Stimulated activated CD8-positive, alpha-beta memory T cell treated with anti-CD3 and anti-CD28 coated beads, Interleukin-2, amount 100 ng/mL, for 48 hours (primary cell): ENCODE data around the gene FAR2.
"Not testable (repeated sequence)": the region's sequence is repeated elsewhere in the genome, so short reads cannot be mapped to it uniquely, and the experiment has no call there.

Experiments used
- DNase-seq, 2 donors: peaks; one replicate each; pipeline ENCODE4 v3.0.0-alpha.2; 2020; ENCODE audit warnings: low read depth in 2 of 2

FAR2 gene

DNA sequence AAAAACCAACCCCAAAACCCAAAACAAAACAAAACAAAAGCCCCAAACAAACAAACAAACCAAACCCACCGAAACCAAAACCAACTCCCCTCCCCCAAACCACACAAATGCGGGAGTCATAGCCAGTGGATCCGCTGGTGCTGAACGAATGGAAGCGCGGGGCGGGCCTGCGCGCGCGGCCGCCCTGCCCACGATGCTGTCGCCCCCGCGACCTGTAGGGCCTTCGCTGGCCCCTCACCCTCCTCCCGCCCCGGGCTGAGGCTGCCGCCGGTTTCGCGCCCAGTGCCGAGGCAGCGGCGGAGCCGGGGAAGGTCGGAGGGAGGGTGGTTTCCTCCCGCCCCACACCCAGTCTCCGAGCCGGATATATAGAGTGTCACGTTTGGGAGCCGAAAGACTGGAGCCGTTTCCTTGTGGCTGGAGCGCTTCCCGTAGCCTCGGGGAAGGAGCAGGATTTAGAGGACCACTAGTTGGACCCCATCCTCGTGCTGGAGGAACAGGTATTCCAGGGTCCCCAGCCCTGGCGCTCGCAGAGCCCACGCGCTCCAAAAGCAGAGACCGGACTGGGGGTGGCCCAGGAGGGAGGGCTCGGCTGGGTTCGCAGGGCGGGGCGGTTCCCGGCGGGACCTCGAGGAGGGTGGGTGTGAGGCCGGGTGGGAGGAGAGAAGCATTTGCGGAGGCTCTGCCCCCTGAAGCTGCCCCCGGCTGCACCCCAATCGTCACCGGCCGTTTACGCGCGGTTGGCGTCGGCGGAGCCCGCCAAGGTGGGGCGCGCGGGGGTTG, at the start of gene FAR2:
Gene FAR2 (plus strand): TSS at position 368 of the 780 bp plus-strand sequence. CDS start 121,172 bp downstream, outside the sequence.
- DNase-seq: peak in 1 of 2 donors; percentile 37

- no peak for DNase-seq
These were observed 46.3 kb upstream of the FAR2 start for GRCh38 chr12:29102741-29103140.

GRCh38 chr12:29103539-29103974, 45.5 kb upstream of the FAR2 start:
- DNase-seq: no peak

GRCh38 chr12:29104516-29104915, 44.6 kb upstream of the FAR2 start:
- no peak for DNase-seq

GRCh38 chr12:29110506-29111442, 38.3 kb upstream of the FAR2 start:
- DNase-seq: no peak

GRCh38 chr12:29113101-29113500, 36.0 kb upstream of the FAR2 start:
- no peak for DNase-seq

GRCh38 chr12:29116414-29116813, 32.7 kb upstream of the FAR2 start:
- DNase-seq: no peak

DNA sequence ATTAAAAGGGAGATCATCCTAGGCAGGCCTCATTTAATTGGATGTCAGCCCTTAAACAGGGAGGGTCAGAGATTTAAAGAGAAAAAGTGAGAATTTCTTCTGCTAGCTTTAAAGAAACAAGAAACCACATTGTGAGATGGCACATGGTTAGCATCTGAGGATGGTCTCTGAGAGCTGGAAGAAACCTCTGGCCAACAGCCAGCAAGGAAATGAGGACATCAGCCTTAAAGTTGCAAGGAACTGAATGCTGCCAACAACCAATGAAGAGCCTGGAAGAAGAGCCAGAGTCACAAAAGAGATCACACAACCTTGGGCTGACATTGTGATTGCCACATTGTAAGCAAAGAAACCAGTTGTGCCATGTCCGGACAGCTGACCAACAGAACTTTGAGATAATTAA, 17.5 kb upstream of the FAR2 start:
- no peak for DNase-seq

DNA sequence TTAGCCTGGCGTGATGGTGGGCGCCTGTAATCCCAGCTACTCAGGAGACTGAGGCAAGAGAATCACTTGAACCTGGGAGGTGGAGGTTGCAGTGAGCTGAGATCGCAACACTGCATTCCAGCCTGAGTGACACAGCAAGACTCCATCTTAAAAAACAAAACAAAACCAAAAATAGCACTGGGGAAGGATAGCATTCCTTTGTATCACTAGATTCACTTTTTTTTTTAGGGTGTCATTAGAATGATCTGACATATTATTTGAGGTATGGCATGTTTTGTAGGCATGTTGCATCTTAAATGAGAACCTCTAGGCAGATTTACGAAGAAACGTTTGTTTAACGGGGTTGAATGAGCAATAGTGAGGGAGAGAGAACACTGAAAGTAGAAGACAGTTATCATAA, 16.8 kb upstream of the FAR2 start:
- no peak for DNase-seq

- no peak for DNase-seq
These were observed 15.9 kb upstream of the FAR2 start for GRCh38 chr12:29133181-29133580.

DNA sequence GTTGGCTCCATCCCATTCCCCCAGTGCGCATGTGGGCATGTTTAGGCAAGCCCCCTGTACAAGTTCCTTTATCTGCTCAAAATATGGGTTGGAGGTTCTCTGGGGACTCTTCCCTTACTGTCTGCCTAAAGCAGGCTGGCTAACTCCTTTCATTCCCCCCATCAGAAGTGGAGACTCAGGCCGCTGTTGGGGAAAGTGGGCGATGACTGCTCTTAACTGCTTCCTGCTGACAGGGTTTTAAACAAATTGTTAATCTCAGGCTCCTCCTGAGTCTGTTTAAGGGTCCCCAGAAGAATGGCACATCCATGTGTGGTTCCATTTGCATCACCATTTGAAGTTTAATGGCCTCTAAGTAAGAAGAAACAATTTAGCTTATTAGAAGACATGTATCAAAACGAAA, 15.4 kb upstream of the FAR2 start:
- DNase-seq: no peak

- not testable (repeated sequence) for DNase-seq
These were observed 10.8 kb upstream of the FAR2 start for GRCh38 chr12:29138256-29138655.

GRCh38 chr12:29138855-29139254, 10.2 kb upstream of the FAR2 start:
- DNase-seq: not testable (repeated sequence)

- DNase-seq: no peak
These were observed 3.5 kb upstream of the FAR2 start for GRCh38 chr12:29145372-29146170.

GRCh38 chr12:29146196-29146595, 2.9 kb upstream of the FAR2 start:
- no peak for DNase-seq

DNA sequence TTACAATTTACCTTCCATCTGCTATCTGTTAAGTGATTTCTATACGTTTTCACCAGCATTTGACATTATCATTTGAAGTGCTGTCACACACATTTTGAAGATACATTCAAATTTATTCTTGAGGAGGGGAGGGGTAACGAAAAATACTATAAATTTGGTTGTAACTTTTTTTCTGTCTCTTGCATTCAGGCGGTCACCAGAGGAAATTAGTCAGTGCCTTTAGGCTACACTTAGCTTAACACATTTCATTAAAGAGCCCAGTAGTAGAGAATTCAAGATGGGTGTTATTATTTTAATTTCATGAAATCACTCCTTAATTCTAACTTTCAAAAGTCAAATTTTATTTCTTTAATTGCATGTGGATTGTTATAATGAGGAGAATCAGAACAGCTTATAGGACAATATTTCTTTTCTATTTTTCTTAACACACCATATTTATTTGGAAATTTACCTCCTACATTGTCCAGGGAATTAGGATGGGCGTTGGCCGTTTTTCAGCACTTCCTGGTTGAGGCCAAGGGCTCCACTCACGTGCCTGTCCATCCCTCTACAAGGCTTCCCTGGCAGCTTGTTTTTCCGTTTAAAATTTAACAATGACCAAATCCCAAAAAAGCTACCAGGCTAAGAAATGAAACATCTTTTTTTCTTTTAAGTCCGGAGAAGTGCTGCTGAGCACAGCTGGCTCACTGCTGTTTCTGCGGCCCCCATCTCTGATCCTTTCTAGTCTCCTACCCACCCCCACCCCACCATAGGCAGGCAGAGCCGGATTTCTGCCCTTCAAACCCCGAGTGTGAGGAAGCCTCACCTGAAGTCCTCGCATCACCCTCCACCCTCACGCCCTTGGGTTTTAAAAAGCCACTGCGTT, 1.1 kb upstream of the FAR2 start:
- DNase-seq: no peak

DNA sequence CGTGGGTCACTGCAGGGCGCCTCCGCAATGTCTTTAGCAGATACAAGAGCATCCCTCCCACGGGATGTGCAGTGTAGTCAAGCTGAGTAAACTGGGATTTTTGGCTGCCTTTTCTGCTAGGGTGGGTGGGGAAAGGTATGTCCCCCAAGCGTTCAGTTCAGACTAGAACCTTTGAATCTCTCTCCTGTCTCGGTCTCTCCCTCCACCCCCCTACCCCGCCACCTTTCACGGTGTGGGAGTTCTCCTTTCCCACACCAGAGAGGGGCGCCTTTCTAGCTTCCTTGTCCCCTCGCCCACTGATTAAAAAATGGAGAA, 525 bp upstream of the FAR2 start:
- DNase-seq: no peak

DNA sequence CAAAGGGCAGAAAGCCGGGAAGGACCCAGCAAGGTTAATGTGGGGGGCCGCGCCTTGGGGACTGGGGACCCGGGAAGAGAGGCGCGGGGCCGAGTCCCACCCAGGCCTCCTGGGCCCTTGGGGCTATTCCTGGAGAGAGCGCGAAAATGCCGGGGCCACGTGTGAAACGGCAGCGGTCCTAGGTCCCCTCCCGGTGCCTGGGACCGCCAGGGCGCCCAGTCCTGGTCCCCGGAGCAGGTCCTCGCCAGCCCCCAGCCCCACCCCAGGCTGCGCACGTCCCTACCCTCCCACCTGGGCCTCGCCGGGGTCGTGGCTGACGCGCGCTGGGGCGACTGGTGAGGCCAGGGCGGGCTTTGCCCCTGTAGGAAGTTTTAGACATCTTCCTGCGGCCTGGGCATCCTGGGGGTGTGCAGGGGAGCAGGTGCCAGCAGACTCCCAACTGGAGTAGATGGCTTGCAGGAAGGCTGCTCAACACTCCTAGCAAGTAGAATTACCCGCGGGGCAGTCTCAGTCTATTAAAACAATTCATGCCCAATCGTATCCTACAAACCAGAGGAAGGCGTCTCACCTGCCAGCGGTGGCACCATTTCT, 708 bp downstream of the FAR2 start:
- DNase-seq: no peak

DNA sequence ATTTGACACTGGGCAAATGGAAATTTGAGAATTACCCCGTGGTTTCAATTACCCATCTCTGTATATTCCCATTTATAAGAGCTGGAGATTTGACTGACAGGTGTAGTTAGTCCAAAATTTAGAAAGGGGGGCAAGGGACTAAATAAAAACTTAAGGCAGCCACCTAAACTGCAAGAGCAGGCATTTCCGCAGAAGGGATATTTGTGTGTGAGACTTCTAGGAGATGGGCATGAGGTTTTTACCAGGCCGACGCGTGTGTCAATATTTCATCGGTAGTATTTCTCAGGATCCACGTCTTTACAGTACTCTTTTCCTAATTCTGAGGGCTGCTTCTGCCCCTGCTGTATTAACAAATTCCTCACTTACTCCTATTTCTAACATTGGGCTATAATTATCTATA, 1.4 kb downstream of the FAR2 start:
- DNase-seq: no peak

- no peak for DNase-seq
These were observed 3.3 kb downstream of the FAR2 start for GRCh38 chr12:29152223-29152868.
